Activated CD4-positive, CD25-positive, alpha-beta regulatory T cell treated with anti-CD3 and anti-CD28 coated beads, Interleukin-2, amount 50 U/mL, for 72 hours (primary cell): ENCODE results near the gene LCE1A.

Experiments used
- DNase-seq: peaks from one replicate; pipeline ENCODE4 v3.0.0; 2021

The LCE1A gene

GRCh38 chr1:152870831-152871730 lies 43.8 kb downstream of the LCE1A start:
- DNase-seq = no peak

DNA sequence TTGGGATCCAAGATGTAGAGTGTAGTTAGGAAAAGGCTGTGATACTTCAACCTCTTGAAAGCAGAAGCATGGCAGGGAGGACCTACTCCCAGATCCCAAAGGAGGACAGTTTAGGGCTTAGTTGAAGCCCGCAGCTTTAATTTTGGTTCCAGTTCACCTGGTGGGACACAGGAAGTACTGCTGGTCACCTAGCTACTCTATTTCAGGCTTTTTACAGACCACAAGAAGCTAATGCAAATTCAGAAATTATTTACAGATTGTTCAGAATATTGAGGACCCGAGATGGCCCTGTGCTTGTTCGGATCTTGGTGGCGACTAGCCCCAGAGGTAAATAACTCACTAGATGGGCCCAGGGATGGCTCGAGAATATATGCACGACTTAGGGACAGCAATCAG lies 44.5 kb downstream of the LCE1A start:
- no peak for DNase-seq

GRCh38 chr1:152873495-152873894 lies 46.2 kb downstream of the LCE1A start:
- no peak for DNase-seq

- no peak for DNase-seq
These were observed 49.6 kb downstream of the LCE1A start for GRCh38 chr1:152876827-152877226.
